Iris pigment epithelial cell (primary cell): ENCODE results near the gene RSRC2.
A peak's percentile ranks its signal among the peaks of the same experiment; 100 is the strongest.
"Not testable (repeated sequence)": the region's sequence is repeated elsewhere in the genome, so short reads cannot be mapped to it uniquely, and the experiment has no call there.

Experiments used
- DNase-seq: peaks from one replicate; pipeline ENCODE4 v3.0.0-alpha.2; 2011; ENCODE audit warnings: low read depth

The RSRC2 gene

GRCh38 chr12:122526683-122527477 lies at the start of gene RSRC2, which contains the start of gene KNTC1:
RSRC2 (minus strand) TSS chr12:122526936; CDS start chr12:122526853, 83 bp downstream.
KNTC1 (plus strand) TSS chr12:122527249; CDS start chr12:122530064, 2,815 bp downstream.
- DNase-seq = peak; percentile 100

- DNase-seq = no peak
These were observed 45.1 kb upstream of the RSRC2 start for GRCh38 chr12:122571821-122572220.

- DNase-seq = peak; percentile 21
These were observed 43.3 kb upstream of the RSRC2 start for GRCh38 chr12:122570006-122570405.

GRCh38 chr12:122569288-122569687 lies 42.6 kb upstream of the RSRC2 start:
- DNase-seq = no peak

- DNase-seq = not testable (repeated sequence)
These were observed 40.1 kb upstream of the RSRC2 start for GRCh38 chr12:122566816-122567215.

GRCh38 chr12:122563361-122563760 lies 36.6 kb upstream of the RSRC2 start:
- no peak for DNase-seq

- DNase-seq = no peak
These were observed 33.4 kb upstream of the RSRC2 start for GRCh38 chr12:122560138-122560537.

GRCh38 chr12:122558745-122559641 lies 32.3 kb upstream of the RSRC2 start:
- no peak for DNase-seq

GRCh38 chr12:122547330-122547729 lies 20.6 kb upstream of the RSRC2 start:
- peak; percentile 30 for DNase-seq

- DNase-seq = no peak
These were observed 19.1 kb upstream of the RSRC2 start for GRCh38 chr12:122545855-122546254.

- no peak for DNase-seq
These were observed 17.8 kb upstream of the RSRC2 start for GRCh38 chr12:122544537-122544936.

- no peak for DNase-seq
These were observed 11.8 kb upstream of the RSRC2 start for GRCh38 chr12:122538496-122538895.

GRCh38 chr12:122537021-122537420 lies 10.3 kb upstream of the RSRC2 start:
- no peak for DNase-seq

GRCh38 chr12:122533856-122534255 lies 7.1 kb upstream of the RSRC2 start:
- peak; percentile 54 for DNase-seq

GRCh38 chr12:122528992-122529391 lies 2.3 kb upstream of the RSRC2 start:
- no peak for DNase-seq

GRCh38 chr12:122528582-122528981 lies 1.8 kb upstream of the RSRC2 start:
- DNase-seq = no peak

- DNase-seq = peak; percentile 30
These were observed 775 bp upstream of the RSRC2 start for GRCh38 chr12:122527478-122527944.

GRCh38 chr12:122523846-122524718 lies 2.7 kb downstream of the RSRC2 start:
- peak; percentile 18 for DNase-seq

GRCh38 chr12:122523280-122523679 lies 3.5 kb downstream of the RSRC2 start:
- peak; percentile 87 for DNase-seq

GRCh38 chr12:122520676-122521075 lies 6.1 kb downstream of the RSRC2 start:
- no peak for DNase-seq

- DNase-seq = no peak
These were observed 7.3 kb downstream of the RSRC2 start for GRCh38 chr12:122519418-122519817.

- DNase-seq = no peak
These were observed 7.8 kb downstream of the RSRC2 start for GRCh38 chr12:122518908-122519307.
